OCI-LY7 (cell line): ENCODE data around the gene DHRS12. TPM values are rescaled to one million over a fixed set of nuclear protein-coding genes. Genes with fewer than 3 reads are reported as not detected.

Experiments used
- BruUV-seq: library from RNA; stranded (reverse); fragments of 400-500 nt; replicated peaks from 2 replicates; lab custom pipeline; 2021; lab: Mats Ljungman, UMichigan
- CTCF ChIA-PET: fragments of 300-600 bp; sonication (Branson Sonifier 250); formaldehyde crosslinking; loops from one replicate; lab custom pipeline; 2022; ENCODE audit warnings: antibody characterized with exemption; ENCODE audit not compliant: unreplicated experiment; lab: Charles Lee
- POLR2A ChIA-PET: fragments of 300-600 bp; sonication (Branson Sonifier 250); formaldehyde crosslinking; loops from one replicate; lab custom pipeline; 2022; ENCODE audit warnings: antibody characterized with exemption; lab: Charles Lee
- DNase-seq: peaks from one replicate; pipeline ENCODE4 v3.0.0-alpha.2; 2015; ENCODE audit warnings: low spot score
- H2AFZ ChIP-seq: fragments of 200-600 bp; sonication (generic), shearing (Covaris generic); 2 replicates; pipeline ENCODE4 v1.6.1; 2014; ENCODE audit warnings: mild to moderate bottlenecking, antibody characterized with exemption, low read length, moderate library complexity
- H3K27ac ChIP-seq: fragments of 200-600 bp; sonication (generic); 2 replicates; pipeline ENCODE4 v1.5.1; 2014; ENCODE audit warnings: mixed run types, low read depth, mild to moderate bottlenecking, moderate library complexity, low read length, inconsistent platforms; ENCODE audit not compliant: poor library complexity, severe bottlenecking
- H3K36me3 ChIP-seq: fragments of 200-600 bp; sonication (generic); 2 replicates; pipeline ENCODE4 v1.6.1; 2014; ENCODE audit warnings: mild to moderate bottlenecking, antibody characterized with exemption, low read length, moderate library complexity, mixed read lengths; ENCODE audit not compliant: insufficient read depth
- H3K4me1 ChIP-seq: fragments of 200-600 bp; sonication (generic); 2 replicates; pipeline ENCODE4 v1.5.1; 2014; ENCODE audit warnings: mild to moderate bottlenecking, low read length; ENCODE audit not compliant: insufficient read depth, poor library complexity, severe bottlenecking
- H3K4me2 ChIP-seq: fragments of 200-600 bp; sonication (generic); 2 replicates; pipeline ENCODE4 v1.6.1; 2014; ENCODE audit warnings: mild to moderate bottlenecking, low read length
- H3K4me3 ChIP-seq: fragments of 200-600 bp; sonication (generic); 2 replicates; pipeline ENCODE4 v1.5.1; 2014; ENCODE audit warnings: mild to moderate bottlenecking, low read depth, low read length; ENCODE audit not compliant: poor library complexity, severe bottlenecking
- H3K79me2 ChIP-seq: fragments of 200-600 bp; sonication (generic); 2 replicates; pipeline ENCODE4 v1.6.1; 2016; ENCODE audit warnings: low read depth, mild to moderate bottlenecking, low read length, moderate library complexity, mixed read lengths; ENCODE audit not compliant: insufficient read depth
- H3K9me2 ChIP-seq: fragments of 200-600 bp; sonication (generic); 2 replicates; pipeline ENCODE4 v1.6.1; 2016; ENCODE audit warnings: mild to moderate bottlenecking, low read length, mixed read lengths; ENCODE audit not compliant: insufficient read depth
- H3K9me3 ChIP-seq: fragments of 200-600 bp; sonication (generic); 2 replicates; pipeline ENCODE4 v1.6.1; 2014; ENCODE audit warnings: mild to moderate bottlenecking, mixed run types, low read length, mixed read lengths
- H4K20me1 ChIP-seq: fragments of 200-600 bp; sonication (generic); 2 replicates; pipeline ENCODE4 v1.6.1; 2014; ENCODE audit warnings: mild to moderate bottlenecking, antibody characterized with exemption, low read length, moderate library complexity, mixed read lengths; ENCODE audit not compliant: insufficient read depth
- CTCF ChIP-seq: fragments of 200-600 bp; sonication (generic); conservative IDR thresholded peaks from 2 replicates; pipeline ENCODE4 v1.5.1; 2014; ENCODE audit warnings: mild to moderate bottlenecking, antibody characterized with exemption, low read length, moderate library complexity, mixed read lengths
- EZH2phosphoT487 ChIP-seq: fragments of 200-600 bp; sonication (generic); IDR thresholded peaks from 2 replicates; pipeline ENCODE4 v1.6.1; 2018; ENCODE audit warnings: low read depth, borderline replicate concordance, mild to moderate bottlenecking, mixed run types, antibody characterized with exemption, low read length, moderate library complexity, mixed read lengths
- intact Hi-C: fragments of 100-400 bp; cut with micrococcal nuclease; formaldehyde crosslinking; loops from one replicate; pipeline ENCODE4 v1.10.0; 2022; ENCODE audit not compliant: unreplicated experiment
- total RNA-seq, 2 experiments: library from RNA; depleted of rRNA in 1 of 2; stranded (reverse); fragments of >200 nt in 1 of 2; shearing (Covaris generic) in 1 of 2; gene quantifications; 2 replicates each; pipeline ENCODE4 v1.2.3, GENCODE V29; 2014 to 2022

Gene DHRS12
- total RNA-seq, 2 experiments from 2014 or later = 3.5 to 11.9 TPM

- Histone ChIP-seq H3K36me3 (peaks cover 27% of the 10 kb centered on the region), H3K79me2 (no peaks in the 10 kb centered on the region), H3K9me2 (no peaks in the 10 kb centered on the region), H4K20me1 (no peaks in the 10 kb centered on the region), H3K9me3 (peaks cover 11% of the 10 kb centered on the region), H2AFZ (no peak overlapping the region), H3K4me2 (no peak overlapping the region), H3K4me3 (no peak overlapping the region), H3K4me1 (no peaks in the 10 kb centered on the region), H3K27ac (no peak overlapping the region)
- BruUV-seq = no TSS peak
- intact Hi-C loops = no loop called here
- TF ChIP-seq EZH2phosphoT487 (no peak), CTCF (no peak)
- ChIA-PET POLR2A (interaction anchor here (1.7 kb wide), 1 partner anchor 11 kb away, joined by 4 read pairs; no protein-coding TSS in a partner anchor), CTCF (no interaction called here)
- DNase-seq = no peak
Measured at GRCh38 chr13:51747438-51748434, 56.2 kb downstream of the DHRS12 start.

- intact Hi-C loops = no loop called here
- CTCF ChIA-PET = no interaction called here
- BruUV-seq = no TSS peak
Measured at GRCh38 chr13:51746802-51747201, 57.2 kb downstream of the DHRS12 start.

More at GRCh38 chr13:51746802-51747201, 57.2 kb downstream of the DHRS12 start:
- Histone ChIP-seq H3K36me3 (peaks cover 22% of the 10 kb centered on the region; the same call in 1 of the 2 replicates), H2AFZ (no peak overlapping the region), H3K4me1 (no peaks in the 10 kb centered on the region), H3K4me2 (no peak overlapping the region), H4K20me1 (no peaks in the 10 kb centered on the region), H3K79me2 (no peaks in the 10 kb centered on the region), H3K4me3 (no peak overlapping the region), H3K9me2 (no peaks in the 10 kb centered on the region), H3K9me3 (peaks cover 11% of the 10 kb centered on the region), H3K27ac (no peak overlapping the region)
- TF ChIP-seq CTCF = no peak
- no peak for TF ChIP-seq EZH2phosphoT487
- no peak for DNase-seq
- POLR2A ChIA-PET = no interaction called here
